C1 segment of cervical spinal cord (tissue), 14 donors: ENCODE measurements around the gene CAP2.
"Not testable (repeated sequence)": the region's sequence is repeated elsewhere in the genome, so short reads cannot be mapped to it uniquely, and the experiment has no call there.

Source experiments
- DNase-seq, 14 donors: peaks; one replicate each; lab custom pipeline; 2025; lab: John Stamatoyannopoulos, UW

Gene CAP2

GRCh38 chr6:17501982-17502704 is 108.7 kb downstream of the CAP2 start:
- DNase-seq: no peak

- DNase-seq: no peak
Observed at GRCh38 chr6:17503051-17503450, 109.7 kb downstream of the CAP2 start.

- DNase-seq: no peak
Observed at GRCh38 chr6:17504005-17504404, 110.6 kb downstream of the CAP2 start.

GRCh38 chr6:17505062-17505476 is 111.7 kb downstream of the CAP2 start:
- no peak for DNase-seq

GRCh38 chr6:17505767-17506280 is 112.4 kb downstream of the CAP2 start:
- DNase-seq: no peak

GRCh38 chr6:17506531-17506930 is 113.1 kb downstream of the CAP2 start:
- no peak for DNase-seq

- no peak for DNase-seq
Observed at GRCh38 chr6:17506962-17507361, 113.6 kb downstream of the CAP2 start.

- no peak for DNase-seq
Observed at GRCh38 chr6:17511084-17511483, 117.7 kb downstream of the CAP2 start.

GRCh38 chr6:17511580-17511979 is 118.2 kb downstream of the CAP2 start:
- DNase-seq: no peak

GRCh38 chr6:17519120-17519519 is 125.7 kb downstream of the CAP2 start:
- DNase-seq: no peak

- no peak for DNase-seq
Observed at GRCh38 chr6:17525637-17526036, 132.2 kb downstream of the CAP2 start.

GRCh38 chr6:17527076-17527475 is 133.7 kb downstream of the CAP2 start:
- DNase-seq: no peak

GRCh38 chr6:17530321-17530835 is 137.0 kb downstream of the CAP2 start:
- no peak for DNase-seq

- DNase-seq: no peak
Observed at GRCh38 chr6:17536586-17536985, 143.2 kb downstream of the CAP2 start.

- DNase-seq: no peak
Observed at GRCh38 chr6:17542243-17542642, 148.8 kb downstream of the CAP2 start.

- not testable (repeated sequence) for DNase-seq
Observed at GRCh38 chr6:17545681-17546080, 152.3 kb downstream of the CAP2 start.

GRCh38 chr6:17551383-17551958 is 158.1 kb downstream of the CAP2 start:
- no peak for DNase-seq

GRCh38 chr6:17552861-17553260 is 159.5 kb downstream of the CAP2 start:
- no peak for DNase-seq

- no peak for DNase-seq
Observed at GRCh38 chr6:17556014-17556413, 162.6 kb downstream of the CAP2 start.

GRCh38 chr6:17562636-17563035 is 169.2 kb downstream of the CAP2 start:
- no peak for DNase-seq

GRCh38 chr6:17565399-17565798 is 172.0 kb downstream of the CAP2 start:
- DNase-seq: no peak

- no peak for DNase-seq
Observed at GRCh38 chr6:17574866-17575560, 181.6 kb downstream of the CAP2 start.
